Endothelial cell of umbilical vein (primary cell): ENCODE results near the gene GLRX.

Experiments used
- CTCF ChIP-seq, 2 donors: IDR thresholded peaks; 1 replicate in 1 of 2; 2 replicates in 1 of 2; pipeline ENCODE4 v1.5.1; 2011; ENCODE audit warnings: low read length in 2 of 2, mild to moderate bottlenecking in 2 of 2, moderate library complexity in 2 of 2, control low read depth in 1 of 2, inconsistent platforms in 1 of 2, low read depth in 1 of 2; ENCODE audit not compliant: insufficient read depth in 1 of 2; ENCODE audit errors: extremely low read depth in 1 of 2
- EZH2 ChIP-seq: IDR thresholded peaks from 2 replicates; pipeline ENCODE4 v1.6.1; 2012; ENCODE audit warnings: borderline replicate concordance, low read depth, mild to moderate bottlenecking, moderate library complexity, low read length, inconsistent platforms; ENCODE audit not compliant: severe bottlenecking
- FOS ChIP-seq: IDR thresholded peaks from 2 replicates; pipeline ENCODE4 v1.6.1; 2011; ENCODE audit warnings: mild to moderate bottlenecking, low read length, moderate library complexity, borderline replicate concordance; ENCODE audit not compliant: insufficient read depth
- GATA2 ChIP-seq: IDR thresholded peaks from 2 replicates; pipeline ENCODE4 v1.7.0; 2011; ENCODE audit warnings: low read depth, mild to moderate bottlenecking, moderate library complexity, mixed read lengths, low read length; ENCODE audit not compliant: insufficient read length, insufficient read depth
- JUN ChIP-seq: IDR thresholded peaks from 2 replicates; pipeline ENCODE4 v1.6.1; 2011; ENCODE audit warnings: borderline replicate concordance, low read depth; ENCODE audit not compliant: insufficient read length, insufficient read depth
- MAX ChIP-seq: IDR thresholded peaks from 2 replicates; pipeline ENCODE4 v1.6.1; 2011; ENCODE audit not compliant: insufficient read depth, insufficient read length
- MYC ChIP-seq: IDR thresholded peaks from one replicate; pipeline ENCODE4 v1.6.1; 2011; ENCODE audit warnings: mild to moderate bottlenecking, low read depth, low read length
- POLR2A ChIP-seq: IDR thresholded peaks from 2 replicates; pipeline ENCODE4 v1.6.1; 2012; ENCODE audit warnings: low read depth, mild to moderate bottlenecking, control low read depth, low read length
- POLR2AphosphoS5 ChIP-seq: IDR thresholded peaks from 2 replicates; pipeline ENCODE4 v1.6.1; 2012; ENCODE audit warnings: low read depth, mild to moderate bottlenecking, control low read depth, low read length, moderate library complexity; ENCODE audit not compliant: insufficient read depth

- TF ChIP-seq EZH2 (no peak), CTCF (IDR thresholded peaks at IDR 0.05; ENCODE audit: extremely low read depth in 1 of 2, insufficient read depth in 1 of 2, low read depth in 1 of 2, low read length in 2 of 2) (no peak), POLR2A (no peak), FOS (no peak), POLR2AphosphoS5 (no peak), GATA2 (no peak), MAX (no peak), MYC (no peak), JUN (no peak)
Measured at GRCh38 chr5:95800553-95800952, 22.0 kb downstream of the GLRX start.
